Activated CD4-positive, alpha-beta T cell treated with anti-CD3 and anti-CD28 coated beads for 36 hours (primary cell): ENCODE results near the gene BMP7. TPM values are rescaled to one million over a fixed set of nuclear protein-coding genes. Genes with fewer than 3 reads are reported as not detected.

ENCODE experiments used
- ATAC-seq: fragments of 200-7000 bp; cut with Tn5 transposase; one replicate; pipeline ENCODE4 v1.10.0; 2021; ENCODE audit warnings: mild to moderate bottlenecking, moderate library complexity
- CTCF ChIA-PET: fragments of 350-600 bp; sonication (Branson Sonifier 250); formaldehyde crosslinking; loops from one replicate; lab custom pipeline; 2021; ENCODE audit warnings: antibody characterized with exemption; lab: Charles Lee
- POLR2A ChIA-PET: fragments of 350-600 bp; sonication (Branson Sonifier 250); formaldehyde crosslinking; loops from one replicate; lab custom pipeline; 2021; ENCODE audit warnings: antibody characterized with exemption, inconsistent platforms; lab: Charles Lee
- DNase-seq: peaks from one replicate; pipeline ENCODE4 v3.0.0-alpha.2; 2020
- H3K27ac Mint-ChIP-seq: one replicate; pipeline ENCODE4 v1.8.0; 2021; ENCODE audit warnings: mixed read lengths
- H3K27me3 Mint-ChIP-seq: one replicate; pipeline ENCODE4 v1.8.0; 2021; ENCODE audit warnings: mixed read lengths
- H3K36me3 Mint-ChIP-seq: one replicate; pipeline ENCODE4 v1.8.0; 2021; ENCODE audit warnings: low read depth, mixed read lengths
- H3K4me1 Mint-ChIP-seq: one replicate; pipeline ENCODE4 v1.8.0; 2021; ENCODE audit warnings: mixed read lengths
- H3K4me3 Mint-ChIP-seq: one replicate; pipeline ENCODE4 v1.8.0; 2021; ENCODE audit warnings: mild to moderate bottlenecking, moderate library complexity, mixed read lengths
- H3K9me3 Mint-ChIP-seq: one replicate; pipeline ENCODE4 v1.8.0; 2021; ENCODE audit warnings: low read depth, mixed read lengths
- intact Hi-C, 2 experiments: fragments of 100-400 bp; cut with DNase I in 1 of 2; cut with micrococcal nuclease in 1 of 2; formaldehyde crosslinking; loops; one replicate each; pipeline versions ENCODE4 v1.14.2 to v1.15.1; 2022 to 2024; cut with DNase I, micrococcal nuclease
- total RNA-seq, 2 experiments: library from RNA; stranded (reverse); gene quantifications; one replicate each; pipeline ENCODE4 v1.2.3, GENCODE V29; 2021

The BMP7 gene
- total RNA-seq, 2 experiments from 2014 or later: 0.41 TPM; not detected in 1

- CTCF ChIA-PET: no interaction called here
- intact Hi-C loops: no loop called here
- Mint-ChIP-seq H3K27ac (no peak overlapping the region), H3K4me3 (no peak overlapping the region), H3K4me1 (peaks cover 4% of the 10 kb centered on the region), H3K9me3 (no peaks in the 10 kb centered on the region), H3K27me3 (peaks cover 22% of the 10 kb centered on the region), H3K36me3 (no peaks in the 10 kb centered on the region)
- POLR2A ChIA-PET: no interaction called here
- ATAC-seq (no peak), DNase-seq (no peak)
Observed at GRCh38 chr20:57180387-57180786, 86.1 kb downstream of the BMP7 start.

- ATAC-seq (no peak), DNase-seq (no peak)
- H3K9me3 Mint-ChIP-seq: no peaks in the 10 kb centered on the region
- H3K27me3 Mint-ChIP-seq: peaks cover 22% of the 10 kb centered on the region
- intact Hi-C loops: no loop called here
- H3K4me1 Mint-ChIP-seq: peaks cover 8% of the 10 kb centered on the region
- H3K36me3 Mint-ChIP-seq: no peaks in the 10 kb centered on the region
- POLR2A ChIA-PET: no interaction called here
- H3K4me3 Mint-ChIP-seq: no peak overlapping the region
- no peak overlapping the region for H3K27ac Mint-ChIP-seq
- CTCF ChIA-PET: no interaction called here
Observed at GRCh38 chr20:57179265-57179664, 87.2 kb downstream of the BMP7 start.

- no peaks in the 10 kb centered on the region for H3K9me3 Mint-ChIP-seq
- H3K27ac Mint-ChIP-seq: no peak overlapping the region
- CTCF ChIA-PET: no interaction called here
- no peaks in the 10 kb centered on the region for H3K36me3 Mint-ChIP-seq
- H3K27me3 Mint-ChIP-seq: peaks cover 18% of the 10 kb centered on the region
- ATAC-seq (no peak), DNase-seq (no peak)
- intact Hi-C loops: no loop called here
- POLR2A ChIA-PET: no interaction called here
- H3K4me1 Mint-ChIP-seq: peaks cover 8% of the 10 kb centered on the region
- no peak overlapping the region for H3K4me3 Mint-ChIP-seq
Observed at GRCh38 chr20:57178582-57179111, 87.8 kb downstream of the BMP7 start.

GRCh38 chr20:57177636-57178280, 88.7 kb downstream of the BMP7 start:
- peaks cover 8% of the 10 kb centered on the region for H3K4me1 Mint-ChIP-seq
- no peak for ATAC-seq
- H3K4me3 Mint-ChIP-seq: no peak overlapping the region
- H3K36me3 Mint-ChIP-seq: no peaks in the 10 kb centered on the region
- POLR2A ChIA-PET: no interaction called here
- no peak for DNase-seq
- peaks cover 18% of the 10 kb centered on the region for H3K27me3 Mint-ChIP-seq
- intact Hi-C loops: no loop called here
- CTCF ChIA-PET: no interaction called here
- no peak overlapping the region for H3K27ac Mint-ChIP-seq
- no peaks in the 10 kb centered on the region for H3K9me3 Mint-ChIP-seq

GRCh38 chr20:57176842-57177241, 89.6 kb downstream of the BMP7 start:
- intact Hi-C loops: no loop called here
- DNase-seq: no peak
- no peak overlapping the region for H3K27ac Mint-ChIP-seq
- peaks cover 18% of the 10 kb centered on the region for H3K27me3 Mint-ChIP-seq
- no peak for ATAC-seq
- H3K4me1 Mint-ChIP-seq: peaks cover 8% of the 10 kb centered on the region
- H3K4me3 Mint-ChIP-seq: no peak overlapping the region
- H3K36me3 Mint-ChIP-seq: no peaks in the 10 kb centered on the region
- no peaks in the 10 kb centered on the region for H3K9me3 Mint-ChIP-seq
- CTCF ChIA-PET: no interaction called here
- POLR2A ChIA-PET: no interaction called here

DNA sequence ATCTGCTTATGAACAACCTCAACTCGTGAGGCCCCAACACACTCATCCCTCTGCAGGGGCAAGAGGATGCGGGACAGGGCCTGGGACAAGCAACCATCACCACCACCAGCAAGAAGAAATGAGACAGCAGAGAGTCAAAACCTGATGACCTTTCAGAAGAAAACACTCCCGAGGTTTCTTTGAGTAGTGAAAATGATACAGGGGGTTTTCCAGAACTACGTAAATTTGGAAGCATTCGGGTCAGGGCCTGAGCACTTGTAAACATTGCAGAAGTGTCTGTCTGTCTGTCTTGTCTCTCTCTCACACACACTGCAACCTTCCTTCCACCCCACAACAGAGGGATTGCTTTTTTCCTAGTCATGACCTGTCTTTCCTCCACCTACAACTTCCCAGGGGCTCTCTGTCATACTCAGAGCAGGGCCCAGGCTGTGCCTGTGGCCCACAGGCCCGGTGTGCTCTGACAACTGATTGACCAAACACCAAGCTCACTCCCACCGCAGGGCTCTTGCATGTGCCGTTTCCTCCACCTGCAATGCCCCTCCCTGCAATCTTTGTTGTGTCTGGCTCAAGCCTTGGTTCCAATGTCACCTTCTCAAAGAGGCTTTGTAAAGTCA, 90.9 kb downstream of the BMP7 start:
- Mint-ChIP-seq H3K27ac (no peak overlapping the region), H3K9me3 (no peaks in the 10 kb centered on the region), H3K4me1 (peaks cover 8% of the 10 kb centered on the region), H3K36me3 (no peaks in the 10 kb centered on the region), H3K27me3 (peaks cover 17% of the 10 kb centered on the region), H3K4me3 (no peak overlapping the region)
- CTCF ChIA-PET: no interaction called here
- DNase-seq: peak; percentile 33
- ATAC-seq: peak; percentile 83
- POLR2A ChIA-PET: no interaction called here
- intact Hi-C loops: no loop called here

GRCh38 chr20:57174737-57175136, 91.7 kb downstream of the BMP7 start:
- no peak overlapping the region for H3K4me3 Mint-ChIP-seq
- no peak for DNase-seq
- H3K9me3 Mint-ChIP-seq: no peaks in the 10 kb centered on the region
- ChIA-PET POLR2A (no interaction called here), CTCF (no interaction called here)
- H3K36me3 Mint-ChIP-seq: no peaks in the 10 kb centered on the region
- peaks cover 8% of the 10 kb centered on the region for H3K4me1 Mint-ChIP-seq
- H3K27ac Mint-ChIP-seq: no peak overlapping the region
- intact Hi-C loops: no loop called here
- H3K27me3 Mint-ChIP-seq: peaks cover 13% of the 10 kb centered on the region
- ATAC-seq: no peak

- H3K4me1 Mint-ChIP-seq: peaks cover 8% of the 10 kb centered on the region
- intact Hi-C loops: no loop called here
- no peak overlapping the region for H3K4me3 Mint-ChIP-seq
- H3K27me3 Mint-ChIP-seq: peaks cover 12% of the 10 kb centered on the region
- H3K36me3 Mint-ChIP-seq: no peaks in the 10 kb centered on the region
- H3K9me3 Mint-ChIP-seq: no peaks in the 10 kb centered on the region
- DNase-seq (no peak), ATAC-seq (no peak)
- no peak overlapping the region for H3K27ac Mint-ChIP-seq
- ChIA-PET CTCF (interaction anchor here (0.7 kb wide), 1 partner anchor 188 kb away, joined by 3 read pairs; no protein-coding TSS in a partner anchor), POLR2A (no interaction called here)
Observed at GRCh38 chr20:57173986-57174385, 92.5 kb downstream of the BMP7 start.

- ChIA-PET POLR2A (no interaction called here), CTCF (interaction anchor here (0.6 kb wide), 1 partner anchor 623 kb away, joined by 3 read pairs; no protein-coding TSS in a partner anchor)
- H3K4me1 Mint-ChIP-seq: peaks cover 8% of the 10 kb centered on the region
- H3K36me3 Mint-ChIP-seq: no peaks in the 10 kb centered on the region
- no peak overlapping the region for H3K27ac Mint-ChIP-seq
- H3K27me3 Mint-ChIP-seq: peaks cover 8% of the 10 kb centered on the region
- no peak overlapping the region for H3K4me3 Mint-ChIP-seq
- no peak for ATAC-seq
- no peak for DNase-seq
- intact Hi-C loops: no loop called here
- H3K9me3 Mint-ChIP-seq: no peaks in the 10 kb centered on the region
Observed at GRCh38 chr20:57173041-57173440, 93.4 kb downstream of the BMP7 start.

DNA sequence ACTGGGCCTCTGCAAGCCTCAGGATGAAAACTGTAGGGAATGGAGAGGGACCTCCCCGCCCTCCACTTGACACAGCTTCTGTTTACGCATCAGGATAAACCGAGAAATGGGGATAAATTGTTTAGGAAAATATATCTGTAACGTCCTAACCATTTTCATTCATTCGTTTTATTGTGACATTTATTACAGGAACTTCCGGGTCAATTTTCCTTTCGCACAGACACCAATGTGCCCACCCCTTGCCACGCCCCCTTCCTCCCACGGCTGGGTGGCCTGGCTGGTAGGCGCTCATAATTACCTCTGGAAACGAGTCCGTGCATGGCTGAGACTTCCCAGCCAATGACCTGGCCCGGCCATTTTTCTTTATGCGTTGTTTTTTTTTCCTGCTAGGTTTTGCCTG, 96.1 kb downstream of the BMP7 start:
- H3K4me3 Mint-ChIP-seq: no peak overlapping the region
- H3K27ac Mint-ChIP-seq: no peak overlapping the region
- intact Hi-C loops: no loop called here
- CTCF ChIA-PET: no interaction called here
- ATAC-seq: no peak
- DNase-seq: no peak
- H3K9me3 Mint-ChIP-seq: no peaks in the 10 kb centered on the region
- peaks cover 3% of the 10 kb centered on the region for H3K4me1 Mint-ChIP-seq
- POLR2A ChIA-PET: no interaction called here
- H3K27me3 Mint-ChIP-seq: peaks cover 2% of the 10 kb centered on the region
- H3K36me3 Mint-ChIP-seq: no peaks in the 10 kb centered on the region

GRCh38 chr20:57169162-57169561, 97.3 kb downstream of the BMP7 start:
- intact Hi-C loops: no loop called here
- H3K4me3 Mint-ChIP-seq: no peak overlapping the region
- ChIA-PET POLR2A (no interaction called here), CTCF (interaction anchor here (0.7 kb wide), 1 partner anchor 54 kb away, joined by 3 read pairs; no protein-coding TSS in a partner anchor)
- H3K9me3 Mint-ChIP-seq: no peaks in the 10 kb centered on the region
- DNase-seq (no peak), ATAC-seq (no peak)
- no peaks in the 10 kb centered on the region for H3K4me1 Mint-ChIP-seq
- peaks cover 5% of the 10 kb centered on the region for H3K27me3 Mint-ChIP-seq
- H3K27ac Mint-ChIP-seq: no peak overlapping the region
- H3K36me3 Mint-ChIP-seq: no peaks in the 10 kb centered on the region
